Panc1 (cell line): Measurements from ENCODE around the gene HEPACAM2. TPM values are rescaled to one million over a fixed set of nuclear protein-coding genes. Genes with fewer than 3 reads are reported as not detected.

Experiments used
- ATAC-seq: fragments of 200-7000 bp; cut with Tn5 transposase; 2 replicates; pipeline ENCODE4 v1.9.1; 2020; ENCODE audit warnings: mild to moderate bottlenecking, moderate library complexity
- Bru-seq: library from RNA; stranded (reverse); fragments of 400-500 nt; gene quantifications from one replicate; lab custom pipeline; 2021; lab: Mats Ljungman, UMichigan
- BruChase-seq, 2 experiments: library from RNA; stranded (reverse); fragments of 400-500 nt; gene quantifications; one replicate each; lab custom pipeline; 2021; lab: Mats Ljungman, UMichigan
- BruUV-seq: library from RNA; stranded (reverse); fragments of 400-500 nt; replicated peaks from 2 replicates; lab custom pipeline; 2021; lab: Mats Ljungman, UMichigan
- CTCF ChIA-PET: fragments of 300-600 bp; sonication (Branson Sonifier 250); formaldehyde crosslinking; loops from one replicate; lab custom pipeline; 2022; ENCODE audit warnings: antibody characterized with exemption; lab: Charles Lee
- POLR2A ChIA-PET: fragments of 300-600 bp; sonication (Branson Sonifier 250); formaldehyde crosslinking; loops from one replicate; lab custom pipeline; 2022; ENCODE audit warnings: antibody characterized with exemption; lab: Charles Lee
- DNase-seq: peaks from one replicate; pipeline ENCODE4 v3.0.0-alpha.2; 2010; ENCODE audit warnings: low read depth, low spot score
- H3K27ac ChIP-seq: 2 replicates; pipeline ENCODE4 v1.5.1; 2011; ENCODE audit warnings: mild to moderate bottlenecking, low read length, inconsistent platforms
- H3K27me3 ChIP-seq: fragments of 200-500 bp; sonication (Bioruptor generic); 2 replicates; pipeline ENCODE4 v1.6.0; 2014; ENCODE audit warnings: low read length, inconsistent platforms; ENCODE audit not compliant: control insufficient read depth, insufficient read depth
- H3K36me3 ChIP-seq: fragments of 200-500 bp; sonication (Bioruptor generic); 2 replicates; pipeline ENCODE4 v1.5.1; 2014; ENCODE audit warnings: inconsistent platforms, mild to moderate bottlenecking, low read length, moderate library complexity; ENCODE audit not compliant: control insufficient read depth, insufficient read depth
- H3K4me1 ChIP-seq: 2 replicates; pipeline ENCODE4 v1.5.1; 2011; ENCODE audit warnings: inconsistent platforms, mild to moderate bottlenecking, low read length, moderate library complexity; ENCODE audit not compliant: control insufficient read depth, insufficient read depth
- H3K4me3 ChIP-seq, 2 experiments: 2 replicates each; pipeline ENCODE4 v1.5.1; 2011 to 2012; ENCODE audit warnings: low read depth in 2 of 2, low read length in 2 of 2, mild to moderate bottlenecking in 2 of 2, inconsistent platforms in 1 of 2, moderate library complexity in 1 of 2
- H3K9me3 ChIP-seq: fragments of 200-500 bp; sonication (Bioruptor generic); 2 replicates; pipeline ENCODE4 v1.5.1; 2014; ENCODE audit warnings: low read depth, mild to moderate bottlenecking, inconsistent platforms, low read length, moderate library complexity; ENCODE audit not compliant: control insufficient read depth, insufficient read depth
- CTCF ChIP-seq: fragments of 450-650 bp; IDR thresholded peaks from 2 replicates; pipeline ENCODE4 v1.5.1; 2017; ENCODE audit warnings: mild to moderate bottlenecking
- POLR2AphosphoS5 ChIP-seq: IDR thresholded peaks from 2 replicates; pipeline ENCODE4 v1.6.1; 2012; ENCODE audit warnings: mild to moderate bottlenecking, low read depth, low read length, moderate library complexity
- REST ChIP-seq, 2 experiments: IDR thresholded peaks; 2 replicates each; pipeline ENCODE4 v1.6.1; 2011 to 2012; ENCODE audit warnings: low read depth in 2 of 2, control low read depth in 1 of 2, low read length in 1 of 2, mild to moderate bottlenecking in 1 of 2, moderate library complexity in 1 of 2; ENCODE audit not compliant: insufficient read depth in 1 of 2
- SIN3A ChIP-seq: IDR thresholded peaks from 2 replicates; pipeline ENCODE4 v1.6.1; 2012; ENCODE audit warnings: low read depth, mild to moderate bottlenecking, low read length, moderate library complexity, borderline replicate concordance; ENCODE audit not compliant: insufficient read depth
- TCF7L2 ChIP-seq: IDR thresholded peaks from 2 replicates; pipeline ENCODE4 v1.6.1; 2011; ENCODE audit warnings: mild to moderate bottlenecking, low read depth, low read length, inconsistent platforms
- in situ Hi-C: cut with HindIII; loops from 2 replicates; pipeline ENCODE4 v1.10.0; 2016; ENCODE audit warnings: low sequenced_read_pairs, low pct_unique_long_range_greater_than_20kb
- intact Hi-C: fragments of 100-400 bp; cut with micrococcal nuclease; formaldehyde crosslinking; loops from one replicate; pipeline ENCODE4 v1.10.0; 2022; ENCODE audit not compliant: unreplicated experiment
- long read RNA-seq: library from polyadenylated mRNA; unstranded; transcript quantifications from one replicate; pipeline ENCODE4 v2.0.0, GENCODE V29; 2021; ENCODE audit not compliant: unreplicated experiment
- polyA plus RNA-seq: library from polyadenylated mRNA; unstranded; fragments of >200 nt; gene quantifications from one replicate; pipeline ENCODE4 v1.2.1, GENCODE V29; 2012; ENCODE audit warnings: missing spikeins; ENCODE audit not compliant: insufficient read length
- total RNA-seq: library from RNA; stranded (reverse); gene quantifications from one replicate; pipeline ENCODE4 v1.2.1, GENCODE V29; 2021; ENCODE audit not compliant: unreplicated experiment

HEPACAM2 gene
- not detected for total RNA-seq
- polyA plus RNA-seq, result not detected
- percentile 5 among the genes with signal in this experiment for Bru-seq, nascent RNA
- BruChase-seq, experiment 1, labeled RNA remaining after a 2-hour chase, result percentile 8 among the genes with signal in this experiment
- percentile 3 among the genes with signal in this experiment for BruChase-seq, experiment 2, labeled RNA remaining after a 6-hour chase
- long read RNA-seq, result 0 reads

- in situ Hi-C loops, result no loop called here
- Histone ChIP-seq H3K4me3 (no peak within 1 kb of the TSS), H3K4me1 (peaks cover 8% of the 10 kb centered on the region), H3K27ac (no peak within 1 kb of the TSS), H3K9me3 (no peaks in the 10 kb centered on the region), H3K27me3 (peaks cover 11% of the 10 kb centered on the region), H3K36me3 (no peaks in the 10 kb centered on the region)
- DNase-seq (no peak), ATAC-seq (no peak)
- intact Hi-C loops, result loop anchor here (5.0 kb wide), 1 partner anchor 49 kb away; no protein-coding TSS in a partner anchor
- TF ChIP-seq TCF7L2 (no peak), REST (IDR thresholded peaks at IDR 0.05; ENCODE audit: insufficient read depth in 1 of 2, low read depth in 2 of 2, low read length in 1 of 2) (no peak), CTCF (no peak), POLR2AphosphoS5 (no peak), SIN3A (no peak)
- BruUV-seq, result no TSS peak
- POLR2A ChIA-PET, result no interaction called here
- CTCF ChIA-PET, result no interaction called here
Measured at GRCh38 chr7:93226310-93226709, at the start of gene HEPACAM2. TSS of gene HEPACAM2 (minus strand) at chr7:93226469.

GRCh38 chr7:93265220-93265619, 39.0 kb upstream of the HEPACAM2 start:
- no peaks in the 10 kb centered on the region for H3K36me3 ChIP-seq
- H3K27me3 ChIP-seq, result no peaks in the 10 kb centered on the region
- in situ Hi-C loops, result no loop called here
- DNase-seq, result no peak
- BruUV-seq, result no TSS peak
- TF ChIP-seq CTCF (no peak), TCF7L2 (no peak), POLR2AphosphoS5 (no peak), REST (IDR thresholded peaks at IDR 0.05; ENCODE audit: insufficient read depth in 1 of 2, low read depth in 2 of 2, low read length in 1 of 2) (no peak), SIN3A (no peak)
- POLR2A ChIA-PET, result no interaction called here
- no peaks in the 10 kb centered on the region for H3K4me1 ChIP-seq
- H3K27ac ChIP-seq, result no peak overlapping the region
- no peak overlapping the region for H3K4me3 ChIP-seq
- CTCF ChIA-PET, result interaction anchor here (0.6 kb wide), 1 partner anchor 416 kb away, joined by 6 read pairs; no protein-coding TSS in a partner anchor
- no peak for ATAC-seq
- intact Hi-C loops, result no loop called here
- H3K9me3 ChIP-seq, result no peaks in the 10 kb centered on the region
